HG02884 (cell line): ENCODE data around the gene CDC123.
"Not testable (repeated sequence)": the region's sequence is repeated elsewhere in the genome, so short reads cannot be mapped to it uniquely, and the experiment has no call there.

ENCODE experiments used
- ATAC-seq: cut with Tn5 transposase; IDR thresholded peaks from one replicate; pipeline ENCODE4 v1.9.1; 2021; ENCODE audit warnings: mild to moderate bottlenecking, moderate library complexity; ENCODE audit not compliant: unreplicated experiment

The CDC123 gene, protein sequence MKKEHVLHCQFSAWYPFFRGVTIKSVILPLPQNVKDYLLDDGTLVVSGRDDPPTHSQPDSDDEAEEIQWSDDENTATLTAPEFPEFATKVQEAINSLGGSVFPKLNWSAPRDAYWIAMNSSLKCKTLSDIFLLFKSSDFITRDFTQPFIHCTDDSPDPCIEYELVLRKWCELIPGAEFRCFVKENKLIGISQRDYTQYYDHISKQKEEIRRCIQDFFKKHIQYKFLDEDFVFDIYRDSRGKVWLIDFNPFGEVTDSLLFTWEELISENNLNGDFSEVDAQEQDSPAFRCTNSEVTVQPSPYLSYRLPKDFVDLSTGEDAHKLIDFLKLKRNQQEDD

DNA sequence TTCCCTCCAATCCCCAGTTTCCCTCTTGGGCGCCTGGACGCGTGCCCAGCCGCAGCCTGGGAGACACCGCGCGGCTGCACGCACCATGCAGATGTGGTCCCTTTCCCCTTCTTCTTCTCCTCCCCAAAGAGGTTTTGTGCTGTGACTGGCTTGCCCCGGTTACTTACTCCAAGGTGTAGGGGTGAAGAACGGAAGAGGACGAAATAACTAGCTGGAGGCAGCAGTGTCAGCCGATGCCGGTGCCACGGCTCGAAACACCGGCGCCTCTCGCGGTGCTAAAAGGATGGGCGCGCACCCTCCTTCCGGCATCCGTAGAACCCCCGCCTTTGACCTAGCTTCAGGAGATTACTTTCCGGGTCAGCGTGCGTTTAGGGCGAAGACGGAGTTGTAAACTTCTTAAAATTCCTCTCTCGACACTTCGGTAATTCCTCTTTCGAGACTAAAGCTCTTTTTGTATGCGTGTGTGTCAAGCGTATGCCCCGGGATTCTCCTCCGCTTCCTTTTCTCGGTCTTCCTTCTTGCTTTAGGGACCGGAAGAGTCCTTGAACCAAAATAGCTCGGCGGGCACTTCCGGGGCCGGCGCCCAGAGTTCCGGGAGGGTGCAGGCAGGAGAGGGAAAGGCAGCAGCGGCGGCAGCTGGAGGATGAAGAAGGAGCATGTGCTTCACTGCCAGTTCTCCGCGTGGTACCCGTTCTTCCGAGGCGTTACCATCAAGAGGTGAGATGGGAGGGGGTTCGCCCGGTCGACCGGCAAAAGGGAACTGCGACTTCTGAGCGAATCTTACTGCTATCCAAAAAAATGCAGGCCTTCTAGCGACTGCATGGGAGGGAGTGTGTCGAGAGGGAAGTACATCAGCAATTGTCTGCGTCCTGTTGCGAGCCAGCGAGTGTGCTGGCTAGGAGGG is at the start of gene CDC123, which contains the start of gene NUDT5:
CDC123 (plus strand) TSS at position 586 of the 904 bp plus-strand sequence; CDS start at position 644, 58 bp downstream.
NUDT5 (minus strand) TSS at position 289 of the 904 bp plus-strand sequence. CDS start 9,600 bp downstream, outside the sequence.
- ATAC-seq, result peak; percentile 87

DNA sequence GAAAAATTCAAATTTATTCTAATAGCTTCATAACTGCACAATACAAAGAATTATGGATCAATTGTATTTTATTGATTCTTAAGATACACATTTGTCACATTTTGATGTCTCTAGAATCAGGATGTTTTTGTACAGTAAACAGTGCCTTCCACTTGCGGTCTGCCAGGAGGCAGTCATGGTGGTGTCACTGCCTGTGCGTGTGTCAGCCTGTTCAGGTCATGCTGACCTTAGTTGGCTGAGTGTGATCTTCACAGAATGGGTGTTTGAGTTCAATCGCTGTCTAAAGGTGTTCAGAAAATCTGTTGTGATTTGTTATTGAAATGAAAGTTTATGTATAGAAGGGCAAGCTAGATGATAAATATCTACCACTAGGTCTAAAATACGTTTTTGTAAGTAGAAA is 45.8 kb upstream of the CDC123 start:
- no peak for ATAC-seq

GRCh38 chr10:12154516-12154915 is 41.5 kb upstream of the CDC123 start:
- no peak for ATAC-seq

DNA sequence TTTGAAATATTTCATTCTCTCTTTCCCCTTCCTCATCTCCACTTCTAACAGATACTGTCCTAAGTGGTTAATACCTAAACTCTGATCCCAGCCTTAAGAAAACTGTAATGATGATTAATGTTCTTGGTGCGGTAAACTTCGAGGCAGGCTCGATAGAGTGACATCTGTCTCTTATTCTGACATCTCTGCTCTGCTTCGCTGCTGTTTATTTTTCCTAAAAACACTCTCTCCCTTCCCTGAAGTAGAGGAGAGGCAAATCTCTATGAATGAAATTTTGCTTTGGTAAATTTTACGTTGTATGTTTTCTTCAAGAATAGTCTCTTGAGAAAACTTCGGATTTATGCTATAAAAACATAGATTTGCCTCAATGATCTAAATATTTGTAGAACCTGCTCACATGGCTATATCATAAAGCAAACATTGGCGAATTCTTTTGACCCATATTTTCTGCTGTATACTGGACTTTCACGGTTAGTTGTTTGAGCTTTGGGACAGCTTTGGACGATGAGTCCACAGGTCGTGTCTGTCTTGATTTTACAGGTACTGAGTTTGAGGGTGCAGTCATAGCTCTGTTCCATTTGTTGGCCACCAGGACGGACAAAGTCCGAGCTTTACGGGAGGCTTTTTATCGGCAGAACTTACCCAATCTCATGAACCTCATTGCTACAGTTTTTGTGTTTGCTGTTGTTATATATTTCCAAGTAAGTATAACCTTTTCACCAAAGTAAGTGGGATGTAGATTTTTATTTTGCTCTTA is 39.4 kb upstream of the CDC123 start:
- ATAC-seq, result no peak

DNA sequence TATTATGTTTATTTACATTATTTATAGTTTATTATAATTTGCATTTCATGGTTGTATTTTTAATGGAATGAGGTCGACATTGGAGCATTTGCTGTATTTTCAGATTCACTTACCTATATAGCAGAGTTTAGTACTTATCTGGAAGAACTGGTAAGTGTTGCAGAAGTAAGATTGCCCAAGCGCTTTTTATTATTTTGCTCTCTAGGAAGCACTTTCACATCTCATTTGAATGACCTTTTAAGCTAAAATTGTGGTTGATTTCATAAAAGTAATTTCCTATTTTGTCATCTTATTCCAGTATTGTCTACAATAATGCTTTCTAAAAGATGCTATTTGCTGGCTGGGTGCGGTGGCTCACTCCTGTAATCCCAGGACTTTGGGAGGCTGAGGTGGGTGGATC is 37.9 kb upstream of the CDC123 start:
- ATAC-seq, result no peak

- no peak for ATAC-seq
Measured at GRCh38 chr10:12160664-12161063, 35.3 kb upstream of the CDC123 start.

GRCh38 chr10:12162927-12163326 is 33.1 kb upstream of the CDC123 start:
- no peak for ATAC-seq

GRCh38 chr10:12164085-12164484 is 31.9 kb upstream of the CDC123 start:
- no peak for ATAC-seq

DNA sequence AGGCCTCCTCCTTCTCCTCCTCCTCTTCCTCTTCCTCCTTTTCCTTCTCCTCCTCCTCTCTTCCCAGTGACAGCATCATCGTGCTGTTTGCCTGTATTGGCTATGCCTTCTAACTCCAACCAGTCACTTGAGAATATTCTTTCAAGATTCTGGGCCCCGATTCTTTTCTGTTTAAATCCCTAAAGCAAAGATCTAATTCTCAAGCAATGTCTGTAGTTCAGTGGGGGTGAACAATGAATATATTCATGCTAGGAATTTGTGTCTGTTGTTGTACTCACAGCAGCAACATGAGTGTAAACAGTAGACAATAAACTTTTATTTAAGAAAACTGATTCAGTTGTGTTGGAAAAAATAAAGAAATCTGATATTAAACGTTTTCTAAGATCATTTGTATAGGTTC is 31.0 kb upstream of the CDC123 start:
- no peak for ATAC-seq

- no peak for ATAC-seq
Measured at GRCh38 chr10:12165999-12166775, 29.8 kb upstream of the CDC123 start.

GRCh38 chr10:12171512-12171911 is 24.5 kb upstream of the CDC123 start:
- ATAC-seq, result not testable (repeated sequence)

- ATAC-seq, result no peak
Measured at GRCh38 chr10:12177642-12178041, 18.3 kb upstream of the CDC123 start.

GRCh38 chr10:12179606-12180170 is 16.3 kb upstream of the CDC123 start:
- ATAC-seq, result no peak

DNA sequence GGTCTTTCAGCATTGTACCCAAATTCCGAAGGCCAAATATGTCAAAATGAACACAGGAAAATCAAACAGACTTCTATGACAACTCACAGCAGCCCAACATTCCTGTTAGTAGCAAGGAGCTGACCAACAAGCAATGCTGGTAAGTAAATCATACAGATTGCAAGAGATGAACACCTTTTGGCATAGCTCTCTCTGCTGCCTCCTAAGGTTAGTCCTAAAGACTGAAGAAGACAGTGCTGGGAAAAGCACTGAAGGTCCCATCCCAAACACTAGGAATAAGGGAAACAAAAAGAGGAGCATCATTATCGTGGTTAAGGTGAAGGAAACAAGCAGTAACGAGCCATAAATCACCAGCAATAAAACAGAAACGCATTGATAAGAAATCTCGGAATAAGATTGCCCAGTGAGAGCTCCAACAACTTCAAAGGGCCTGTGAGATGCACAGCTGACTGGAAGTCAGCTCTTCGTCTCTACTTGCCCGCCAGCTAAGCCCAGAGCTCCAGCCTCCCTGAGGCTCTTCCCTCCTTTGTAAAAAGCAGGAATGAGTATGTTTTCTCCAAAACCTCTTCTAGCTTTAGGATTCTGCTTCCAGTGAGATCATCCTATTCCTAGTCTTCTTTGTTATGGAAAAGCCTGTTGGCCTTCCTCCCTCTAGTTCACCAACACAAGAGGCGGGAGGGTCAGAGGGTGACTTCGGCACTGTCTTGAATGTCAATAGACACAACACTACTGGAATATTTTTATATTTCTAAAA is 15.6 kb upstream of the CDC123 start:
- ATAC-seq, result no peak

DNA sequence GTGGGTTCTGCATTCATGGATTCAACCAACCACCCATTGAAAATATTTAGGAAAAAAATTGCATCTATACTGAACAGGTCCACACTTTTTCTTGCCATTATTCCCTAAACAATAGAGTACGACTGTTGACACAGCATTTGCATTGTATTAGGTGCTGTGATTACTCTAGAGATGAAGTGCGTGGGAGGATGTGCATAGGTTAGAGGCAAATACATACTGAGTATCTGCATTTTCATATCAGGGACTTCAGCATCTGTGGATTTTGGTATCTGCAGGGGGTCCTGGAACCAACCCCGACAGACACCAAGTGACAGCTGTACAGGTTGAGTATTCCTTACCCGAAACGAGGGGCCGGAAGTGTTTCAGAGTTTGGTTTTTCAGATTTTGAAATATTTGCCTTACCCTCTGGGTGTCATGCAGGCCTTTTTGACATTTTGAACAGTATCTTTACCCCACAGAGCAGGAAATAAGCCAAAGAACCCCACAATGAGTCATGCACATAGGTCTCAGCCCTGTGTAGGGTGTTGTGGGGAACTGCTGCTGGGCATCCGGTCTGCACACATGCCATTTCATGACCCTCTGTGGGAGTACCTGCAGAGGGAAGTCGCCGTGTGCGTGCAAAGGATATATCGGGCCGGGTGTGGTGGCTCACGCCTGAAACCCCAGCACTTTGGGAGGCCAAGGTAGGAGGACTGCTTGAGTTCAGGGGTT is 14.8 kb upstream of the CDC123 start:
- no peak for ATAC-seq

DNA sequence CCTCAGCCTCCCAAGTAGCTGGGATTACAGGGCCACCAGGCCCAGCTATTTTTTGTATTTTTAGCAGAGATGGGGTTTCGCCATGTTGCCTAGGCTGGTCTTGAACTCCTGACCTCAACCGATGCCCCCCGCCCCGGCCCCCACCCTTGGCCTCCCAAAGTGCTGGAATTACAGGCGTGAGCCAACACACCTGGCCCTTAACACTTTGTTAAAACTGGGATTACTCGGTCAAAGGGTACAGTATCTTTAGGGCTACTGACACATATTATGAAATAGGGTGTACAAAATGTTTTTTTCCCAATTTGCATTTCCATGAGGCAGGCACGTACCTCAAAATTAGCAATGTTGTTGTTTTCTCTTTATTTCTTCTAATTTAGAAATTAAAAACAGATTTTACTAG is 11.8 kb upstream of the CDC123 start:
- ATAC-seq, result no peak

- no peak for ATAC-seq
Measured at GRCh38 chr10:12186323-12186722, 9.7 kb upstream of the CDC123 start.

GRCh38 chr10:12187321-12187905 is 8.6 kb upstream of the CDC123 start:
- ATAC-seq, result no peak
